ENCODE data around the gene C16orf74. TPM values are rescaled to one million over a fixed set of nuclear protein-coding genes. Genes with fewer than 3 reads are reported as not detected.

Gene C16orf74
- total and polyA plus RNA-seq, 2 donors = 6.6 to 10.7 TPM

DNA sequence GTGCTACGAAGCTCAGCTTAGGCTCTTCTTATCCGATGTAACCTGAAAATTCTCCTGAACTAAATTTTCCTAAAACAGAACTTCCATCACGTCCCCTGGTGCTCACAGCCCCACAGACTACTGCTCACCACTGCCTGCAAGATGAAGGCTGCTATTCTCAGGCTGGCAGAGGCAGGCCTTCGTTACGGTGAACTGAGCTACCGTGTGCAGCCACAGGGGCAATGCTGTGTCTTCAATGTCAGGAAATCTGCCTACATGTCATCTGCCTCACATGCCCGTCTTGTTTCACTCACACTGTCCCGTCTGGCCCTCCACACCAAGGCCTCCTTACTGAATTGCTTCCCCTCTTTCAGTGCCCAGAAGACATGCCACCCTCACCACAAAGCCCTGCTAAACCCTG lies 32.5 kb upstream of the C16orf74 start:
- no peaks in the 10 kb centered on the region for H3K4me1 ChIP-seq (ENCODE audit: insufficient read depth)
- H3K27ac ChIP-seq (ENCODE audit: low read depth) = no peak overlapping the region
- no peak overlapping the region for H3K4me3 ChIP-seq (ENCODE audit: low read depth, low read length)
- no peaks in the 10 kb centered on the region for H3K36me3 ChIP-seq (ENCODE audit: insufficient read depth)
- DNase-seq (ENCODE audit: extremely low spot score) = no peak
- WGBS = 90% methylated on average over 8 of the region's 8 CpGs

DNA sequence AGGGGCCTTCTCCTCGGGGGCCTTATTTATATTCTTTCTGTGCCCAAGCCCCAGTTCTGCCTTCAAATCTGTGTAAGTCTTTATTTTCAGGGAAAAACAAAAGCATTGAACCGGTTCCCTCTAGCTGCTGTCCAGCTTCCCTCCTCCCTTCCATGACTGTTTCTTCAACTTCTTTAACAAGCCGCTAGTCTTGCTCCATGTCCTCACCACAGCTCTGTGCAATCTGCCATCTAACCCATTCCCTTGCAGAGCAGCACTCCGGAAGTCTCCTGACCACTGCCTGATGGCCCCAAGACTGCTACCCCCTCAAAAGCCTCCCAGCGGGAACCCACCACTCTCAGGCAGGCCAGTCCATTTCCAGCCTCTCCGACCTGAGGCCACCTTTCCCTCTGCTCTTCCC lies 31.6 kb upstream of the C16orf74 start:
- H3K27ac ChIP-seq (ENCODE audit: low read depth) = no peak overlapping the region
- no peaks in the 10 kb centered on the region for H3K4me1 ChIP-seq (ENCODE audit: insufficient read depth)
- H3K4me3 ChIP-seq (ENCODE audit: low read depth, low read length) = no peak overlapping the region
- H3K36me3 ChIP-seq (ENCODE audit: insufficient read depth) = no peaks in the 10 kb centered on the region
- WGBS = 77% methylated on average over 6 of the region's 6 CpGs
- DNase-seq (ENCODE audit: extremely low spot score) = no peak

DNA sequence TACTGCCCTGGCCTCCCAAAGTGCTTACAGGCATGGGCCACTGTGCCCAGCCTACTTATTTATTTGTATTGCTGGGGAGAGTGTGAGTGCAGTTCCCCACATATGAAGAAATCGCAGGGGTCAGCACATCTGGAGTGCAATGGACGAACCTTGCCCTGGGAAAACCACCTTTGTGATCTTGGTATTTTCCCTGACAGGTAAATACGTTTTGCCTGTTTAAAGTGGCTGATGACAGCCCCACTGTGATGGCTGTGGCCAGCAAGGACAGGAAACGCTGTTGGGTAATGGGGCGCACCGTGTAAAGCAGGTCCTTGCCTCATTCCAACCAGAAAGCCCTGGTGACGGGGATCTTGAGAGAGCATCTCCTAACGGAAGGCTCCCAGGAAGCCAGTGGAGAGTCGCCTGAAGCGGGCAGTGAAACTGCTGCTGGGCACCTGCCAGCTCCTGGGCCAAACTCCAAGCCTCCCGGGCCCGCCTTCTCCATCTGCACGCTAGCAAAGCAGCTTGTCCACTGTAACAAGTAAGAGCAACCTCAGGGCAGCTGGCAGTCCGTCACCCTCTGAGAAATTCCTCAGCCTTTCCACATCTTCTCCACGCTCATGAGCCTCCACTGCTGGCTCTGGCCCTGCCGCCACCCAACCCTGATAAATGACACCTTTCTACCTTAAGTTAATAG lies 30.9 kb upstream of the C16orf74 start:
- no peak overlapping the region for H3K27ac ChIP-seq (ENCODE audit: low read depth)

DNA sequence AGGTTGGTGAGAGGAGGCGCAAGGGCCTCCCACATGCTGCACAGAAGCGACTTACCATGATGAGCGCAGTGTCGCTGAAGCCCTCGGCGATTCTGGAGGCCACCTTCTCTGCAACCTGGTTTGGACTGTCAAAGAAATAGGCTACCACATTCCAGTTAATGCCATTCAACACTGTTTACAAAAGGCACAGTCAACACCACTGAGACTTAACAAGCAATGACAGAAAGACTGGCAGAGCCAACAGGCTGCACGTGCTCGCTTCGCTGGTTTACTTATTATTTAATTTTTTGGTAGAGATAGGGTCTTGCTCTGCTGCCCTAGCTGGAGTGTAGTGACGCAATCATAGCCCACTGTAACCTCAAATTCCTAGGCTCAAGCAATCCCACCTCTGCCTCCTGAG lies 30.3 kb upstream of the C16orf74 start:
- Histone ChIP-seq H3K4me3 (ENCODE audit: low read depth, low read length) (no peak overlapping the region), H3K27ac (ENCODE audit: low read depth) (no peak overlapping the region), H3K4me1 (ENCODE audit: insufficient read depth) (no peaks in the 10 kb centered on the region), H3K36me3 (ENCODE audit: insufficient read depth) (no peaks in the 10 kb centered on the region)
- 91% methylated on average over 10 of the region's 10 CpGs for WGBS
- DNase-seq (ENCODE audit: extremely low spot score) = no peak

More for the DNA sequence above, 30.9 kb upstream of the C16orf74 start:
- WGBS = 66% methylated on average over 16 of the region's 16 CpGs
- Histone ChIP-seq H3K4me3 (ENCODE audit: low read depth, low read length) (no peak overlapping the region), H3K36me3 (ENCODE audit: insufficient read depth) (no peaks in the 10 kb centered on the region), H3K4me1 (ENCODE audit: insufficient read depth) (no peaks in the 10 kb centered on the region)
- no peak for DNase-seq (ENCODE audit: extremely low spot score)

DNA sequence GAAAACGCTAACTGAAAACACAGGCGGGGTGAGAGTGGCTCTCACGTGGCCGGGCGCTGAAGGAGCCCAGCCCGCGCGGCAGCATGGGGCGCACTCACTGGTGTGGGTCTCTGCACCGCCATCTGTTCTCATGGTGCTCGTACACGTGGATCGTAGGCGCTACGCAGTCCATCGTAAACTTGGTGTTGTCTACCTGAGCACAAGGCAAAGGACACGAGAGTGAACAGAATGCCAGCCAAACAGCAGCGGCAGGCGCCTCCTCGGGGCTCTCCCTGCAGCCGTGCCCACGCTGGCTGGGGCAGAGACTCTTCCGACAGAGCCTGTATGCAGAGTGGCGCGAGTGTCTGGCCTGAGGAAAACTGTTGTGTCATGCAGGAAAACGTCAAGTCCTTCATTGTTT lies 29.4 kb upstream of the C16orf74 start:
- WGBS = 92% methylated on average over 26 of the region's 26 CpGs
- Histone ChIP-seq H3K4me1 (ENCODE audit: insufficient read depth) (no peaks in the 10 kb centered on the region), H3K36me3 (ENCODE audit: insufficient read depth) (no peaks in the 10 kb centered on the region)

DNA sequence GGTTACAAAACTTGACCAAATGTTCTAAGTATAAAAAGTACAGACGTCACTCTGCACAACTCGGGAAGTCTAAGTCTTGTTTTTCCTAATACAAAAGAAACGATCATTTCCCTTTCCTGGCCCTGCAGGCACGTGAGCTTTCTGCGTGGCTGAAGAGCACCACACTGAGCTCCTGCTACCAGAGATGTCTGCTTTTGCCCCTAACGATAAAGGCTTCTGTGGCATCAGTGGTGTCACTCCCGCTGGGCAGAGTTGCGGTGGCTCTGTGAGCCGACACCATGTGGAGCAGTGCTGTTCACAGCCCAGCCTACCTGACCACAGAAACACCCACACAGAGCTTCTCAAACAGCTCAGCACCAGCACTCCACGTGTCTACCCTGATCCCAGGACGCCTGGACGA lies 28.0 kb upstream of the C16orf74 start:
- Histone ChIP-seq H3K4me1 (ENCODE audit: insufficient read depth) (no peaks in the 10 kb centered on the region), H3K36me3 (ENCODE audit: insufficient read depth) (no peaks in the 10 kb centered on the region), H3K27ac (ENCODE audit: low read depth) (no peak overlapping the region), H3K4me3 (ENCODE audit: low read depth, low read length) (no peak overlapping the region)
- DNase-seq (ENCODE audit: extremely low spot score) = no peak
- 76% methylated on average over 12 of the region's 12 CpGs for WGBS

More for the DNA sequence above, 29.4 kb upstream of the C16orf74 start:
- no peak for DNase-seq (ENCODE audit: extremely low spot score)
- no peak overlapping the region for H3K27ac ChIP-seq (ENCODE audit: low read depth)
- H3K4me3 ChIP-seq (ENCODE audit: low read depth, low read length) = no peak overlapping the region

DNA sequence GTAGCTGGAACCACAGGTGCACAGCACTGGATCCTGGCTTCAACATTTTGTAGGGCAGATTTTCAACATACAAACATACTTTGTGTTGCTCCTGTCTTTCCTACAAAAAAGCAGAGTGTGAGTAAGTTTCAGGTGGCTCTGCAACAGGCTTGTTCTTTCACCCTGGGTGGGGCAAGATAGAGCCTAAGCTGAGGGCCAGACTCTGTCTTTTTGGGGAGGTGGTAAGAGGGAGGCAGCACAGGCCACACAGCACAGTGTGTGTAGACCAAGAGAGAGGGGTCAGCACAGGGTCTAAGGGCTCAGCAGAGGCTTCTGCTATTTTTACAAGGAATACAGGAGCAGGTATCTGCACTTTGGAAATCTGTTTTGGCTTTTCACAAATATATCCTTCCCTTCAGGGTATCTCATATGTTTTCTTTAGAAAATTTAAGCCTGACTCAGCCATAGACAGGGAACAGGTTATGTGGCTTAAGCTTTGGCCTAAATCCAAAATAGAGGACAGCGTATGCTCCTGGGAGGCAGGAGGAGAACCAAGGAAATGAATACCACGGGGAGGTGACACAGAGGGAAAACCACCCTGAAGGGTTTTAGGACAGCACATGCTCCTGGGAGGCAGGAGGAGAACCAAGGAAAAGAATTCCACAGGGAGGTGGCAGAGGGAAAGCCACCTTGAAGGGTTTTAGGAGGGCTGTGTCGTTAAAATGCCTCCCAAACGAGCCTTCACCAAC lies 26.9 kb upstream of the C16orf74 start:
- 64% methylated on average over 4 of the region's 4 CpGs for WGBS
- Histone ChIP-seq H3K36me3 (ENCODE audit: insufficient read depth) (no peaks in the 10 kb centered on the region), H3K4me3 (ENCODE audit: low read depth, low read length) (no peak overlapping the region), H3K4me1 (ENCODE audit: insufficient read depth) (no peaks in the 10 kb centered on the region), H3K27ac (ENCODE audit: low read depth) (no peak overlapping the region)
- DNase-seq (ENCODE audit: extremely low spot score) = no peak

DNA sequence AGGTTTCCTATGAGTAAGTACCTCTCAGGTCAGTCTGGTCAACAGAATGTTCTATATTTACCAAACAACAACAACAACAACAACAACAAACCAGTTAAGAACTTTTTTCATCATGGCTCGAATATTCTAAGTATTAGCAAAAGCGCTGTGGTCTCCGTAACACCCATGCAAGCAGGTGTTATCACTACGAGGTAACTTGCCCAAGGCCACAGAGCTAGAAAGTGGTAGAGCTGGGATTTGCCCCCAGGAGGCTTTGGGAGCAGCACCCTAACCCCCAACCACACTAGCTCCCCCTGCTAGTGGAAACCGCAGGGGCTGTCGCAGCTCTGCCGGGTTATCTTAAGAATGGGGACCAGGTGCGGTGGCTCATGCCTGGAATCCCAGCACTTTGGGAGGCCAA lies 23.9 kb upstream of the C16orf74 start:
- DNase-seq (ENCODE audit: extremely low spot score) = no peak
- H3K4me3 ChIP-seq (ENCODE audit: low read depth, low read length) = no peak overlapping the region
- no peak overlapping the region for H3K27ac ChIP-seq (ENCODE audit: low read depth)
- no peaks in the 10 kb centered on the region for H3K36me3 ChIP-seq (ENCODE audit: insufficient read depth)
- WGBS = 95% methylated on average over 8 of the region's 8 CpGs
- H3K4me1 ChIP-seq (ENCODE audit: insufficient read depth) = no peaks in the 10 kb centered on the region

DNA sequence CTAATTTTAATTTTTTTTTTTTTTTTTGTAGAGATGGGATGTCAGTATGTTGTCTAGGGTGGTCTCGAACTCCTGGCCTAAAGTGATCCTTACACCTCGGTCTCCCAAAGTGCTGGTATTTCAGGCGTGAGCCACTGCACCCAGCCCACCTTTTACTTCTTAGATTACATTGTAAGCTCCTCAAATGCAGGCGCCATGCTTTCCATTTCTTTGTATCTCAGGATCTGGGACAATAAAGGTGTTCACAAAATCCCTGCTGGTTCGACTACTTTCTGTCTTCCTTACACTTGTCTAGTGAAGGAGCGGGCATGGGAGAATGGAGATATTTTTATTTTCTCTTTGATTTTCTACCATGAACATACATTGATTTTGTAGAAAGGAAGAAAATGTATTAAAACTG lies 23.2 kb upstream of the C16orf74 start:
- Histone ChIP-seq H3K27ac (ENCODE audit: low read depth) (no peak overlapping the region), H3K4me1 (ENCODE audit: insufficient read depth) (no peaks in the 10 kb centered on the region), H3K36me3 (ENCODE audit: insufficient read depth) (no peaks in the 10 kb centered on the region), H3K4me3 (ENCODE audit: low read depth, low read length) (no peak overlapping the region)
- 80% methylated on average over 6 of the region's 6 CpGs for WGBS
- DNase-seq (ENCODE audit: extremely low spot score) = no peak

DNA sequence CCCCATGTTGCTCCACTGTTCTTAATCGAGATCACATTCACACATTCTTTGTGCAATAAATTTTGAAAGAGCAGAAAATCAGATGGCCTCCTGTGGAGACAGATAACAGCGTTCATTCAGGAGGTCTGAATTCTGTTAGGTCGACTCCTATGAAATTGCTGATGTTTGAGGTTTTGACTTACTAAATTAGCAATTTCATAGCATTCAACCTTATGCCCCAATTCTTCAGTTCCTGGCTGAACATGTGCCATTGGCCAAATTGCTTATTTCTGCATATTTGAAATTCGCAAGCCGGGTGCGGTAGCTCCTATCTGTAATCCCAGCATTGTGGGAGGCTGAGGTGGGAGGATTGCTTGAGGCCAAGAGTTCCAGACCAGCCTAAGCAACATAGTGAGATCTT lies 22.1 kb upstream of the C16orf74 start:
- DNase-seq (ENCODE audit: extremely low spot score) = no peak
- no peaks in the 10 kb centered on the region for H3K36me3 ChIP-seq (ENCODE audit: insufficient read depth)
- H3K4me1 ChIP-seq (ENCODE audit: insufficient read depth) = no peaks in the 10 kb centered on the region
- WGBS = 95% methylated on average over 6 of the region's 6 CpGs
- H3K4me3 ChIP-seq (ENCODE audit: low read depth, low read length) = no peak overlapping the region
- H3K27ac ChIP-seq (ENCODE audit: low read depth) = no peak overlapping the region

DNA sequence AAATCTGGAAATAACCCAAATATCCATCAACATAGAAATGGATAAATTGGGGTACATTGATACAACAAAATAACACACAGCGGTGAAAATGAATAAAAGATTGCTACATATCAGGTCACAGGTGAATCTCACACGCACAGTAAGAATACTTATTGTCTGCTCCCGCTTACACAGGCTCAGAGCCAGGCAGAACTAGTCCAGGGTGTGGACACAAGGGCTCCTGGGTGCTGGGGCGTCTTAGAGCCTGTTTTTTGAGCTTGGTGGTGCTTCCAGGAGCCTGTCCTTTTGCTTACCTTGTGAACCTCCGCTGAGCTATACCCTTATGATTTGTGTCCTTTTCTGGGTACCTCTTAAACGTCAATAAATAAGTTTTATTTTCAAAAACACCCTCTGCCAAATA lies 19.8 kb upstream of the C16orf74 start:
- Histone ChIP-seq H3K4me3 (ENCODE audit: low read depth, low read length) (no peak overlapping the region), H3K4me1 (ENCODE audit: insufficient read depth) (no peaks in the 10 kb centered on the region), H3K27ac (ENCODE audit: low read depth) (no peak overlapping the region), H3K36me3 (ENCODE audit: insufficient read depth) (no peaks in the 10 kb centered on the region)
- no peak for DNase-seq (ENCODE audit: extremely low spot score)
- 93% methylated on average over 6 of the region's 6 CpGs for WGBS

DNA sequence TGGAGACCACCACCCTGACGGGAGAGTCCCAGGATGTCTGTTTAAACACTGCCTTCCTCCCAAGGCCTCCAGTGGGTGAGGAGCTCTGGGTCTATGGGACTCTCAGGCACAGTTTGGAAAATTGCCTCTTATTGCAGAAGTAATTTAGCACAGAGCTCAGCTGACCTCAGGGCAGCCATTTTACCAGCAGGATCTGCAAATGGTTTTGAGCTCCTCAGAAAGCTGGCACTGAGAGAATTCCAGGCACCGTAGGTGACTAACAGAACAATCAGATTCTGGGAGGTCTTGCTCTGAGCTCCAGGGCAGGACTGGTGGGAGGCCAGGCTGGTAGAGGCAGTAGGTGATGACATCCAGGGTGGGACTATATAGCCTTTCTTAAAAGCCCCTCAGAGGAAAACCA lies 17.3 kb upstream of the C16orf74 start:
- H3K36me3 ChIP-seq (ENCODE audit: insufficient read depth) = no peaks in the 10 kb centered on the region
- WGBS = 62% methylated on average over 2 of the region's 2 CpGs
- no peak for DNase-seq (ENCODE audit: extremely low spot score)
- H3K4me1 ChIP-seq (ENCODE audit: insufficient read depth) = no peaks in the 10 kb centered on the region
- H3K27ac ChIP-seq (ENCODE audit: low read depth) = no peak overlapping the region
- no peak overlapping the region for H3K4me3 ChIP-seq (ENCODE audit: low read depth, low read length)

DNA sequence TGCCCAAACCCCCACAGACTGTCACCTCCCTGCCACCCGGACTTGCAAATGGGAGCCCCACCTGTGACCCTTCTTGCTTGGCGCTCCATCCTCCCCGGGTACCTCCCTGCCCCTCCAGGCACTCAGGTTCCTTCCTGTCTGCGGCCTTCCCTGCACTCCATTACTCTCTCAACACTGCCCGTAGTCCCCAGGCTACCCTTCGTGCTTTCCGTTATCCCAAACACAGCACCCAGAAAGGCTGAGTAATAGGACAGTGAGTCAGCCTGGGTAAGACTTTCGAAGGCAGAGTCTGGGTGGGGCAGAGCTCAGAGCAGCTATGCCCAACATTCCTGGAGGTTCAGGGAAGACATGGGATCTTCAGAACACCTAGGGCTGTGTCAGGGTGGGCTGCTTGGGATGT lies 16.6 kb upstream of the C16orf74 start:
- H3K4me3 ChIP-seq (ENCODE audit: low read depth, low read length) = no peak overlapping the region
- H3K4me1 ChIP-seq (ENCODE audit: insufficient read depth) = no peaks in the 10 kb centered on the region
- no peaks in the 10 kb centered on the region for H3K36me3 ChIP-seq (ENCODE audit: insufficient read depth)
- 65% methylated on average over 8 of the region's 8 CpGs for WGBS
- DNase-seq (ENCODE audit: extremely low spot score) = no peak
- no peak overlapping the region for H3K27ac ChIP-seq (ENCODE audit: low read depth)

DNA sequence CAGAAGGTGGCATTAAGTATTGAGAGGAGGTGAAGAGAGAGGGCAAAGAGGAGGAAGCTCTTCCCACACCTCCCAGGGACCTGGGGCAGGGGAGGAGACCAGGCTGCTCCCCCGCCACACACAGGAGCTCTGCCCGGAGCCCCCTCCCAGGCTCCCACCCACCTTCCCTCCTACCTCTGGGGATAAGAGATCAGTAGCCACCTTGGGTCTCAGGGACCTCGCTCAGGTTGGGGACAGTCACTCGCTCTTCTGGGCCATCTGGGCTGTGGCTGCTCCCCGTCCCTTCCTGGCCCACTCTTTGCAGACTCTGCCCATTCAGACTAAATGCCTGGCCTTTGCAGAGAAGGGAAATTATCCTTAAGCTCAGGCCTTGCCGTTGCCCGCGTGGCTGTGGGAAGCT lies 14.9 kb upstream of the C16orf74 start:
- Histone ChIP-seq H3K4me3 (ENCODE audit: low read depth, low read length) (no peak overlapping the region), H3K27ac (ENCODE audit: low read depth) (no peak overlapping the region), H3K4me1 (ENCODE audit: insufficient read depth) (no peaks in the 10 kb centered on the region), H3K36me3 (ENCODE audit: insufficient read depth) (no peaks in the 10 kb centered on the region)
- 60% methylated on average over 8 of the region's 8 CpGs for WGBS
- DNase-seq (ENCODE audit: extremely low spot score) = no peak
